Smooth muscle cell of the brain vasculature (primary cell): Measurements from ENCODE around the gene CD27.
"Not testable (repeated sequence)": the region's sequence is repeated elsewhere in the genome, so short reads cannot be mapped to it uniquely, and the experiment has no call there.

Experiments
- DNase-seq: peaks from one replicate; pipeline ENCODE4 v3.0.0-alpha.2; 2012; ENCODE audit warnings: low read depth, low spot score

CD27 gene

DNA sequence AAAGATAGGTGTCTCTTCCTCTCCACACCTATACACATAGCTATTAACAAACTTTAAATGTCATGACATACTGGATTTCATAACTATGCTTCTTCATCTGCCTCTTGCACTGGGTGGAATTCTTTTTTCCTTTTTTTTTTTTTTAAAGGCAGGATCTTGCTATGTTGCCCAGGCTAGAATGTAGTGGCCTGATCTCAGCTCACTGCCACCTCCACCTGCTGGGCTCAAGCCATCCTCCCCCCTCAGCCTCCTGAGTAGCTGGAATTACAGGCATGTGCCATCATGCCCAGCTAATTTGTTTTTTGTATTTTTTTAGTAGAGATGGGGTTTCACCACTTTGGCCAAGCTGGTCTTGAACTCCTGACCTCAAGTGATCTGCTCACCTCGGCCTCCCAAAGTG is 43.5 kb downstream of the CD27 start:
- DNase-seq = no peak

DNA sequence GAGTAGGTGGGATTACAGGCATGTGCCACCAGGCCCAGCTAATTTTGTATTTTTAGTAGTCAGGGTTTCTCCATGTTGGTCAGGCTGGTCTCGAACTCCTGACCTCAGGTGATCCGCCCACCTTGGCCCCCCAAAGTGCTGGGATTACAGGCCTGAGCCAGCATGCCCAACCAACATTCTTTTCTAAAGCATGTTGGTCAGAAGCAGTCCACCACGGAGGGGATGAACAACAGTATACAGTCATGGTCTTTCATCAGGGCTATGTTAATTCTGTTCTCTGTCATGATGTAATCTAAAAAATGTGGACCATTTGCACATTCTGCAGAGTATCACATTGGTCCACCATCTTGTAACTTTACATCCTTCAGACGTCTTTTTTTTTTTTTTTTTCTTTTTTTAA is 44.7 kb downstream of the CD27 start:
- DNase-seq = no peak

GRCh38 chr12:6490673-6491072 is 45.9 kb downstream of the CD27 start:
- DNase-seq = not testable (repeated sequence)

GRCh38 chr12:6492838-6493496 is 48.2 kb downstream of the CD27 start, which contains the start of gene MRPL51:
Gene MRPL51, minus strand, starts transcription at chr12:6493262. Its CDS starts 126 bp downstream, at chr12:6493136.
- DNase-seq = peak; percentile 82

GRCh38 chr12:6493497-6494257 is 48.9 kb downstream of the CD27 start, which contains the start of gene NCAPD2:
Gene NCAPD2, plus strand, starts transcription at chr12:6494102. Its CDS starts 997 bp downstream, at chr12:6495099.
- DNase-seq = peak; percentile 91

GRCh38 chr12:6494258-6494743 is 49.5 kb downstream of the CD27 start:
- DNase-seq = peak; percentile 10

GRCh38 chr12:6494968-6495367 is 50.2 kb downstream of the CD27 start:
- no peak for DNase-seq

GRCh38 chr12:6497291-6497690 is 52.5 kb downstream of the CD27 start:
- not testable (repeated sequence) for DNase-seq

DNA sequence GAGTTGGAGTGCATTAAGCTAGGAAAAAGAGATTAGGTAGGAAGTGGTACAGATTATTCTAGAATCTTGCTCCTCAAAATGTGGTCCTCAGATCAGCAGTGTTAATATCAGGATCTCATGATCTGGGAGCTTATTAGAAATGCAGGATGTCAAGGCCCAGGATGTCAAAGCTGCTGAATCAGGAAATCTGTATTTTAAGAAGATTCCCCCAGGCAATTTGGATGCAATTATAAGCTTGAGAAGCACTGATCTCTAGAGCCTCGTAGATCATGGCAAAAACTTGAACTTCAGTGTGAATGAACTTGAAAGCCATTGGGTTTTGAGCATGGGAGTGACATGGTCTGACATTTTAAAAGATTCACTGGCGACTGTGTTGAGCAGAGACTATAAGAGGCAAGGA is 55.7 kb downstream of the CD27 start:
- DNase-seq = no peak
